ENCODE measurements around the gene ZFP69.
"Not testable (repeated sequence)": the region's sequence is repeated elsewhere in the genome, so short reads cannot be mapped to it uniquely, and the experiment has no call there.

The ZFP69 gene

DNA sequence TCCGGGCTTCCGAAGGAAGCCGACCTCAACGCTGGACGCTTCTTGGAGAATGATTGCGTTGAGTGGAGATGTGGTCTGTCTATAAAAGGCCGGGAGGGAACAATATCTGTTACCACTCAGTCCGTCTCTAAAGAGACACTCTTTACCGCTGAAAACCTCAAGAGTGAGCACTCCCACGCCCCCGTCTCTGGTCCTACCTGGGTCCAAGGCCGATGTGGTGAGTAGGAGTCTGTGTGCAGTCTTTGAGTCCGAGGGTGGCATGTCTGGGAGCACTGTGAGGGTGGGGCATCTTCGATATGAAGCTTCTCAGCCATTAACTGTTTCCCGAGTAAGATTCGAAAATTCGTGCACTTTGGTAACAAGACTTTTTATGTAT is 576 bp downstream of the ZFP69 start:
- no peak overlapping the region for H3K27ac ChIP-seq
- TF ChIP-seq, protein P1, sequence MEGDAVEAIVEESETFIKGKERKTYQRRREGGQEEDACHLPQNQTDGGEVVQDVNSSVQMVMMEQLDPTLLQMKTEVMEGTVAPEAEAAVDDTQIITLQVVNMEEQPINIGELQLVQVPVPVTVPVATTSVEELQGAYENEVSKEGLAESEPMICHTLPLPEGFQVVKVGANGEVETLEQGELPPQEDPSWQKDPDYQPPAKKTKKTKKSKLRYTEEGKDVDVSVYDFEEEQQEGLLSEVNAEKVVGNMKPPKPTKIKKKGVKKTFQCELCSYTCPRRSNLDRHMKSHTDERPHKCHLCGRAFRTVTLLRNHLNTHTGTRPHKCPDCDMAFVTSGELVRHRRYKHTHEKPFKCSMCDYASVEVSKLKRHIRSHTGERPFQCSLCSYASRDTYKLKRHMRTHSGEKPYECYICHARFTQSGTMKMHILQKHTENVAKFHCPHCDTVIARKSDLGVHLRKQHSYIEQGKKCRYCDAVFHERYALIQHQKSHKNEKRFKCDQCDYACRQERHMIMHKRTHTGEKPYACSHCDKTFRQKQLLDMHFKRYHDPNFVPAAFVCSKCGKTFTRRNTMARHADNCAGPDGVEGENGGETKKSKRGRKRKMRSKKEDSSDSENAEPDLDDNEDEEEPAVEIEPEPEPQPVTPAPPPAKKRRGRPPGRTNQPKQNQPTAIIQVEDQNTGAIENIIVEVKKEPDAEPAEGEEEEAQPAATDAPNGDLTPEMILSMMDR (conservative IDR thresholded peaks at IDR 0.05), result no peak

DNA sequence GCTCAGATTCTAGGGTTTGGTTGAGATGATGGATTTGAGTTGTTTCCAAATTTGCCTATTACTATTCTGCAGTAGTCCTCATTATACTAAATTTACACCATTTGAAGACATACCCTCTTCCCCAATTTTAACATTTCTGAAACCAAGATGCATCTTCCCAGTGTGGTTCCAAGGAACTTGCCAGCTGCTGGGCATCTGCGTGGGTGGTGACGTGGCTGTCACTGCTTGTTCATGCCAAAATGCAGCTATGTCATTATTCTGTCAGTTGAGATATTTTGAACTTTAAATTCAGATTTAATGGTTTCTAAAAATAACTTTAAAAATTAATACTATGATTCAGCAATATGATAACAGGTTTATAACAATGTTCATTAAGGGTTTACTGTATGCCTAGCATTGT is 1.2 kb downstream of the ZFP69 start:
- no peak overlapping the region for H3K27ac ChIP-seq
- TF ChIP-seq, protein P1 (conservative IDR thresholded peaks at IDR 0.05), result no peak

DNA sequence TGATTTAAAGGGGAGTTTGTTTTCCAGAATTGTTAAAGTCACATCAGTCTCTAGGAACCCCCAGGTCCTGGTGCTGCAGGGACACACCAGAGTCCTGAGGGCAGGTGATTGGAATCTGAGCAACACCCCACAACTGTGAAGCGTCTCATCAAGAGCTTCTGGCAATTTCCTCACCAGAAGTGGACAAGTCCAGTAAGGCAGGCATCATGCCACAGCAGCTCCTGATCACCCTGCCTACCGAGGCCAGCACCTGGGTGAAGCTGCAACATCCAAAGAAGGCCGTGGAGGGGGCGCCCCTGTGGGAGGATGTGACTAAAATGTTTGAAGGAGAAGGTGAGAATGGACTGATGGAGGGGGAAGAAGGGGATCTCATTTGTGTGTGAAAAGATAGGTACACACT is 2.1 kb downstream of the ZFP69 start:
- TF ChIP-seq, protein P1 (conservative IDR thresholded peaks at IDR 0.05), result no peak

DNA sequence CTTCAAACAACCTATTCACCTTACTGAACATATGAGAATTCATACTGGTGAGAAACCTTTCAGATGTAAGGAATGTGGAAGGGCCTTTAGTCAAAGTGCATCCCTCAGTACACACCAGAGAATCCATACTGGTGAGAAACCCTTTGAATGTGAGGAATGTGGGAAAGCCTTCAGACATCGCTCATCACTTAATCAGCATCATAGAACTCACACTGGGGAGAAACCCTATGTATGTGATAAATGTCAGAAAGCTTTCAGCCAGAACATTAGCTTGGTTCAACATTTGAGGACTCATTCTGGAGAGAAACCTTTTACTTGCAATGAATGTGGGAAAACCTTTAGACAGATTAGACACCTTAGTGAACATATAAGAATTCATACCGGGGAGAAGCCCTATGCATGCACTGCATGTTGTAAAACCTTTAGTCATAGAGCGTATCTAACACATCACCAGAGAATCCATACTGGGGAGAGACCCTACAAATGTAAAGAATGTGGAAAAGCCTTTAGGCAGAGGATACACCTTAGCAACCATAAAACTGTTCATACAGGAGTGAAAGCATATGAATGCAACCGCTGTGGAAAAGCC is 18.3 kb downstream of the ZFP69 start:
- TF ChIP-seq, protein P1 (conservative IDR thresholded peaks at IDR 0.05), result no peak
- no peak overlapping the region for H3K27ac ChIP-seq

More for the DNA sequence above, 2.1 kb downstream of the ZFP69 start:
- H3K27ac ChIP-seq, result no peak overlapping the region

DNA sequence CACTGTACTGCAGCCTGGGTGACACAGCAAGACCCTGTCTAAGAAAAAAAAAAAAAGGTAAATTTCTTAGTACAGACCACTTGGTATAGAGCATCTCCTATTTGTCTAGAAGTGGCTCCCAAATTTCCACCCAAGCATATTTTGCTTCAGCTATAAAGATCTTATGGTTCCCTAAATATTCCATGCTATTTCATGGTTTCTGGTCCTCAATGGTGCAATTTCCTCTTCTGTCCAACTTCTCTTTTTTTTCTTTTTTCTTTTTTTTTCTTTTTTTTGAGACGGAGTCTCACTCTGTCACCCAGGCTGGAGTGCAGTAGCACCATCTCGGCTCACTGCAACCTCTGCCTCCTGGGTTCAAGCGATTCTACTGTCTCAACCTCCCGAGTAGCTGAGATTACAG is 25.6 kb downstream of the ZFP69 start:
- H3K27ac ChIP-seq, result not testable (repeated sequence)

DNA sequence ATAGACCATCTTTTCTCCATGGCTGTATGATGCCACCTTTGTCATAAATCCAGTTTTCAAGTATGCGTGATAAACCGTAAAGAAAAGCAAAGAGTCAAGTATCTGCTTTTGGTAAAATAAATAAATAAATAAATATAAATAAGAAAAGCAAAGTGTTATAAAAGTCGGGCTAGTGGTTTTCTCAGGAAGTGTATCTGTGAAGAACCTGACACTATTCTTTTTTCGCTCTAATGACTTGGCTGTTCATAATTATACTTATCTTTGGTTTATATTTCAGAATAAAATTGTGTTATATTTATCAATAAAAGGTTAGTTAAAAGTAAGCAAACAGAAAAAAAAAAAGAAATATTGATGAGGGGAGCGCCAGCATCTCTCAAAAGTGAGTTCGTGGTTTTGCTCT is 30.9 kb downstream of the ZFP69 start:
- TF ChIP-seq, protein P1 (conservative IDR thresholded peaks at IDR 0.05), result no peak
- H3K27ac ChIP-seq, result peak overlapping the region; percentile 74

DNA sequence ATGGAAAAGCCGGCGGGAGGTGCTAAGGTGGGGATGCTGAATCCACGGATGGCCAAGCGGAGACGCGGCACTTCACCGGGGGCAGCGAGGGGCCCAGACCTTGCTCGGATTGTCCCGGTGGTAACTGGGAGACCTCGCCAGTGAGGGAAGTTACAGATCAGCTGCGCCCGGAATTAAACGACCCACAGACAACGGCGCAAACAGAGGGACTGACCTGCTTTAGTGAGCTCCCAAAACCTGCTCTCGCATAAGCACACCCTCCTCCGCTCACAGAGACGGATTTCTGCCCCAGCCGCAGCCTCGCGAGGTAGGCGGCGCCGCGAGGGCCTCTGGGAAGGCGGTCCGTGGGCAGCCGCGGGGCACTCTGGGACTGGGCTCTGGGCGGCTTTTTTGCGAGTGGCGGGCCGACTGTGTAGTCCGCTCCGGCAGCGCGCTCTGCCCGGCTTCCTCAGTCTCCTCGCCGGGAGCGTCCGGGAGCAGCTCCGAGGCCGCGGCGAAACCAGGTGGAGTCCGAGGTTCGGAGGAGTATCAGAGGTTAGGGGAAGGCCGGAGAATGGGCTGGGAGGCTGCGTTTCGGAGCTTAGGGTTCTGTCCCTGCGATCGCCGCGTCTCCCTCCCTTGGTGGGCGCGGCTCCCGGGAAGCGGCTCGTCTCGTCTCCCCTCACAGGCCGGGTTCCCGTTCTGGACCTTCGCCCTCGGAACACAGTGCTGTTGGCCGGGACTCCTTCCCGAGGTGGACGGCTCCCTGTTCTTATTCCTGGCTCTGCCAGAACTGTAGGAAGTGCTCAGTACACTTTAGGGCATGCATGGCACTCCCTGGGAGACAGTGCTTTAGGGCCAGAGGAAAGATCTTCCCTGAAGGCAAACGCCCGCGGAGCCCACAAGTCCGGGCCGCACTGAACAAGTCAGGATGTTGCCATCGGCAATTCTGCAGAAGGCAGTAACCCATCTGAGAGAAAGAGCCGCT is 31.6 kb downstream of the ZFP69 start, which contains the start of gene EXO5:
Gene EXO5 (plus strand): TSS at position 393 of the 967 bp plus-strand sequence. CDS start 5,778 bp downstream, outside the sequence.
- peak within 1 kb of the TSS; percentile 74 for H3K27ac ChIP-seq

More for the DNA sequence above, 31.6 kb downstream of the ZFP69 start, which contains the start of gene EXO5:
- TF ChIP-seq, protein P1 (conservative IDR thresholded peaks at IDR 0.05), result no peak

Data from VCaP (cell line).